SK-N-SH (cell line): Measurements from ENCODE around the gene TGFBR3. TPM values are rescaled to one million over a fixed set of nuclear protein-coding genes. Genes with fewer than 3 reads are reported as not detected.

Experiments used
- CTCF ChIA-PET: fragments of 300-600, 350-600 bp; formaldehyde crosslinking; extraction: SDS; loops from one replicate; lab custom pipeline; 2021; lab: Yijun Ruan, JAX
- POLR2A ChIA-PET: fragments of 350-600 bp; sonication (Branson Sonifier 250); formaldehyde crosslinking; extraction: SDS; loops from one replicate; lab custom pipeline; 2020; ENCODE audit warnings: antibody characterized with exemption, inconsistent platforms; lab: Yijun Ruan, JAX
- DNase-seq: peaks from one replicate; pipeline ENCODE4 v3.0.0; 2012
- H2AFZ ChIP-seq: fragments of 200-600 bp; sonication (generic); 2 replicates; pipeline ENCODE4 v1.8.1; 2016; ENCODE audit warnings: antibody characterized with exemption, mild to moderate bottlenecking, low read depth
- H3F3A ChIP-seq: fragments of 200-600 bp; sonication (generic); replicated peaks from 2 replicates; pipeline ENCODE3; 2016; ENCODE audit warnings: antibody characterized with exemption, mild to moderate bottlenecking; ENCODE audit not compliant: insufficient read depth
- H3K27ac ChIP-seq, 2 experiments: fragments of 200-500 bp in 1 of 2; fragments of 200-600 bp in 1 of 2; sonication (Bioruptor generic) in 1 of 2; sonication (generic), shearing (Covaris generic) in 1 of 2; 2 replicates each; pipeline versions ENCODE4 v1.5.1 to v1.6.1; 2014 to 2016; ENCODE audit warnings: low read depth in 2 of 2, inconsistent platforms in 1 of 2, low read length in 1 of 2, mild to moderate bottlenecking in 1 of 2, mixed read lengths in 1 of 2
- H3K27me3 ChIP-seq: fragments of 200-600 bp; sonication (generic), shearing (Covaris generic); 2 replicates; pipeline ENCODE4 v1.6.1; 2016; ENCODE audit warnings: mixed run types; ENCODE audit not compliant: insufficient read depth
- H3K36me3 ChIP-seq, 2 experiments: fragments of 200-500 bp in 1 of 2; fragments of 200-600 bp in 1 of 2; sonication (Bioruptor generic) in 1 of 2; sonication (generic) in 1 of 2; replicated peaks in 1 of 2; 2 replicates each; pipeline versions ENCODE3 to v1.5.1; 2014 to 2016; ENCODE audit warnings: low read length in 1 of 2, mild to moderate bottlenecking in 1 of 2; ENCODE audit not compliant: insufficient read depth in 2 of 2, control insufficient read depth in 1 of 2
- H3K4me1 ChIP-seq, 2 experiments: fragments of 200-500 bp in 1 of 2; fragments of 200-600 bp in 1 of 2; sonication (Bioruptor generic) in 1 of 2; sonication (generic), shearing (Covaris generic) in 1 of 2; 2 replicates each; pipeline versions ENCODE4 v1.5.1 to v1.6.1; 2014 to 2016; ENCODE audit warnings: low read depth in 1 of 2, low read length in 1 of 2, mixed run types in 1 of 2; ENCODE audit not compliant: insufficient read depth in 2 of 2, control insufficient read depth in 1 of 2
- H3K4me2 ChIP-seq: fragments of 200-600 bp; sonication (generic), shearing (Covaris generic); 2 replicates; pipeline ENCODE4 v1.6.1; 2017; ENCODE audit warnings: mixed run types
- H3K4me3 ChIP-seq, 2 experiments: fragments of 200-500 bp in 1 of 2; fragments of 200-600 bp in 1 of 2; sonication (Bioruptor generic) in 1 of 2; sonication (generic), shearing (Covaris generic) in 1 of 2; 2 replicates each; pipeline versions ENCODE4 v1.5.1 to v1.8.1; 2014 to 2016; ENCODE audit warnings: low read depth in 2 of 2, inconsistent platforms in 1 of 2, low read length in 1 of 2, mild to moderate bottlenecking in 1 of 2, mixed read lengths in 1 of 2, moderate library complexity in 1 of 2
- H3K79me2 ChIP-seq: fragments of 200-600 bp; sonication (generic); 2 replicates; pipeline ENCODE4 v1.8.1; 2017; ENCODE audit warnings: mild to moderate bottlenecking; ENCODE audit not compliant: insufficient read depth
- H3K9ac ChIP-seq: fragments of 200-600 bp; sonication (generic); 2 replicates; pipeline ENCODE4 v1.6.1; 2017; ENCODE audit warnings: mixed run types
- H3K9me2 ChIP-seq: fragments of 200-600 bp; sonication (generic); 2 replicates; pipeline ENCODE4 v1.6.1; 2017; ENCODE audit warnings: mixed run types
- H3K9me3 ChIP-seq: fragments of 200-600 bp; sonication (generic); 2 replicates; pipeline ENCODE4 v1.6.1; 2017; ENCODE audit warnings: mixed run types, mild to moderate bottlenecking, moderate library complexity
- H4K20me1 ChIP-seq: fragments of 200-600 bp; sonication (generic); 2 replicates; pipeline ENCODE4 v1.6.1; 2017; ENCODE audit warnings: mild to moderate bottlenecking, mixed run types; ENCODE audit not compliant: insufficient read depth
- CHD2 ChIP-seq: fragments of 150-350 bp; IDR thresholded peaks from 2 replicates; pipeline ENCODE4 v1.6.1; 2018; ENCODE audit warnings: low read length; ENCODE audit not compliant: partially characterized antibody
- CTCF ChIP-seq: fragments of 200-600 bp; sonication (generic); IDR thresholded peaks from 2 replicates; pipeline ENCODE4 v1.6.1; 2017; ENCODE audit warnings: antibody characterized with exemption, mild to moderate bottlenecking, moderate library complexity
- ELF1 ChIP-seq: IDR thresholded peaks from 2 replicates; pipeline ENCODE4 v1.4.0; 2012
- FOXJ3 ChIP-seq: sonication (generic); formaldehyde crosslinking; IDR thresholded peaks from 2 replicates; pipeline ENCODE4 v1.5.1; 2020; ENCODE audit warnings: mild to moderate bottlenecking, missing genetic modification reagents
- FOXM1 ChIP-seq: IDR thresholded peaks from 2 replicates; pipeline ENCODE4 v1.4.0; 2012; ENCODE audit warnings: low read depth, mild to moderate bottlenecking
- MAX ChIP-seq: IDR thresholded peaks from 2 replicates; pipeline ENCODE4 v1.4.0; 2012; ENCODE audit warnings: low read depth
- NFIC ChIP-seq: IDR thresholded peaks from 2 replicates; pipeline ENCODE4 v1.4.0; 2012; ENCODE audit warnings: borderline replicate concordance
- PBX3 ChIP-seq: IDR thresholded peaks from 2 replicates; pipeline ENCODE4; 2012
- REST ChIP-seq: IDR thresholded peaks from 2 replicates; pipeline ENCODE4 v1.6.1; 2012; ENCODE audit warnings: mild to moderate bottlenecking, low read depth, low read length, moderate library complexity
- SIN3A ChIP-seq: IDR thresholded peaks from 2 replicates; pipeline ENCODE4 v1.6.1; 2012; ENCODE audit warnings: low read depth, mild to moderate bottlenecking, low read length, moderate library complexity, borderline replicate concordance
- USF2 ChIP-seq: fragments of 150-350 bp; IDR thresholded peaks from 2 replicates; pipeline ENCODE4 v1.6.1; 2017; ENCODE audit warnings: antibody characterized with exemption, low read length, low read depth, borderline replicate concordance
- ZBTB33 ChIP-seq: IDR thresholded peaks from 2 replicates; pipeline ENCODE4 v1.4.0; 2012; ENCODE audit warnings: low read depth, borderline replicate concordance
- WGBS: methylation state at CpG from one replicate; pipeline ENCODE4 v1.1.6; 2017; ENCODE audit warnings: low lambda C conversion rate; 5-methylcytosine and 5-hydroxymethylcytosine counted together
- polyA plus RNA-seq, 3 experiments: library from polyadenylated mRNA; depleted of rRNA; stranded (reverse); fragments of >200 nt; gene quantifications; 2 replicates each; pipeline ENCODE4 v1.2.3, GENCODE V29; 2012

Gene TGFBR3
- polyA plus RNA-seq, 1 of the 3 experiments (the other 2 are of a cell fraction) = 0.07 TPM

GRCh38 chr1:91889717-91890459 is 3.9 kb upstream of the TGFBR3 start:
- Histone ChIP-seq H3K27me3 (peaks cover 5% of the 10 kb centered on the region; the same call in 1 of the 2 replicates), H3F3A (no peaks in the 10 kb centered on the region), H3K36me3 (no peaks in the 10 kb centered on the region), H3K4me3 (no peak overlapping the region), H3K79me2 (no peaks in the 10 kb centered on the region), H2AFZ (no peak overlapping the region), H3K4me2 (no peak overlapping the region), H3K9me3 (no peaks in the 10 kb centered on the region), H4K20me1 (no peaks in the 10 kb centered on the region), H3K27ac (no peak overlapping the region), H3K4me1 (peaks cover 9 to 13% of the 10 kb centered on the region in 2 experiments; a peak in 2 of 4 replicates), H3K9me2 (no peaks in the 10 kb centered on the region), H3K9ac (no peak overlapping the region)
- ChIA-PET CTCF (no interaction called here), POLR2A (no interaction called here)
- TF ChIP-seq PBX3 (no peak), CTCF (no peak), FOXM1 (no peak), USF2 (no peak), SIN3A (no peak), ELF1 (no peak), MAX (no peak), ZBTB33 (no peak), FOXJ3 (CRISPR knock-in tag) (no peak), NFIC (no peak), REST (no peak), CHD2 (no peak)
- WGBS = 21% methylated on average over 5 of the region's 5 CpGs
- no peak for DNase-seq
